B cell (primary cell): ENCODE results near the gene SCAI. TPM values are rescaled to one million over a fixed set of nuclear protein-coding genes. Genes with fewer than 3 reads are reported as not detected.
"Not testable (repeated sequence)": the region's sequence is repeated elsewhere in the genome, so short reads cannot be mapped to it uniquely, and the experiment has no call there.

Experiments
- ATAC-seq: fragments of 200-7000 bp; cut with Tn5 transposase; one replicate; pipeline ENCODE4 v1.10.0; 2021; ENCODE audit warnings: low read depth, mild to moderate bottlenecking, moderate number of reproducible peaks, moderate library complexity
- CTCF ChIA-PET: fragments of 350-600 bp; sonication (Branson Sonifier 250); formaldehyde crosslinking; loops from one replicate; lab custom pipeline; 2021; ENCODE audit warnings: antibody characterized with exemption, inconsistent platforms; lab: Charles Lee
- POLR2A ChIA-PET: fragments of 350-600 bp; sonication (Branson Sonifier 250); formaldehyde crosslinking; loops from one replicate; lab custom pipeline; 2021; ENCODE audit warnings: antibody characterized with exemption; lab: Charles Lee
- DNase-seq: peaks from one replicate; pipeline ENCODE4 v3.0.0; 2013
- H2AFZ ChIP-seq: 2 replicates; pipeline ENCODE4 v1.6.1; 2012; ENCODE audit warnings: mild to moderate bottlenecking, low read depth, low read length; ENCODE audit not compliant: insufficient read depth, poor library complexity, severe bottlenecking
- H3K27ac ChIP-seq, 2 donors: 1 replicate in 1 of 2; 2 replicates in 1 of 2; pipeline ENCODE4 v1.5.1; 2012 to 2013; ENCODE audit warnings: low read length in 2 of 2, mild to moderate bottlenecking in 2 of 2, moderate library complexity in 1 of 2
- H3K27me3 ChIP-seq, 4 experiments: fragments of 200-600 bp in 1 of 4; sonication (generic) in 1 of 4; replicated peaks in 1 of 4; 1 replicate in 2 of 4; 2 replicates in 2 of 4; pipeline versions ENCODE4 v1.6.1 to v1.7.0; 2013 to 2016; ENCODE audit warnings: low read length in 3 of 4, mild to moderate bottlenecking in 2 of 4, mixed read lengths in 1 of 4, moderate library complexity in 1 of 4; ENCODE audit not compliant: insufficient read depth in 4 of 4, control insufficient read depth in 3 of 4; ENCODE audit errors: control extremely low read depth in 1 of 4
- H3K36me3 ChIP-seq, 2 experiments: replicated peaks in 1 of 2; 1 replicate in 1 of 2; 2 replicates in 1 of 2; pipeline versions ENCODE4 v1.6.1 to v1.7.1; 2013; ENCODE audit warnings: low read length in 1 of 2; ENCODE audit not compliant: insufficient read depth in 2 of 2, control insufficient read depth in 1 of 2; ENCODE audit errors: control extremely low read depth in 1 of 2, extremely low read depth in 1 of 2
- H3K4me1 ChIP-seq, 2 donors: fragments of 200-600 bp in 1 of 2; sonication (generic) in 1 of 2; 1 replicate in 1 of 2; 2 replicates in 1 of 2; pipeline versions ENCODE4 v1.5.1 to v1.6.1; 2013 to 2017; ENCODE audit warnings: low read length in 2 of 2; ENCODE audit not compliant: control insufficient read depth in 2 of 2, insufficient read depth in 2 of 2
- H3K4me2 ChIP-seq: replicated peaks from 2 replicates; pipeline ENCODE3; 2012; ENCODE audit warnings: mild to moderate bottlenecking, low read depth, low read length; ENCODE audit not compliant: poor library complexity, severe bottlenecking
- H3K4me3 ChIP-seq, 5 experiments: fragments of 200-600 bp in 1 of 5; sonication (generic) in 1 of 5; 1 replicate in 3 of 5; 2 replicates in 2 of 5; pipeline versions ENCODE4 v1.5.1 to v1.7.0; 2011 to 2016; ENCODE audit warnings: low read length in 4 of 5, mild to moderate bottlenecking in 4 of 5, low read depth in 2 of 5, control low read depth in 1 of 5, moderate library complexity in 1 of 5; ENCODE audit not compliant: insufficient read depth in 1 of 5; ENCODE audit errors: control extremely low read depth in 1 of 5, extremely low read depth in 1 of 5
- H3K79me2 ChIP-seq: fragments of 200-600 bp; sonication (generic); one replicate; pipeline ENCODE4 v1.6.0; 2016; ENCODE audit warnings: low read length; ENCODE audit not compliant: control insufficient read depth, insufficient read depth
- H3K9ac ChIP-seq: fragments of 200-600 bp; sonication (generic); 2 replicates; pipeline ENCODE4 v1.6.1; 2017; ENCODE audit warnings: mild to moderate bottlenecking, low read length, moderate library complexity
- H3K9me3 ChIP-seq, 3 donors: one replicate each; pipeline versions ENCODE4 v1.6.1 to v1.7.1; 2013; ENCODE audit warnings: low read length in 2 of 3; ENCODE audit not compliant: control insufficient read depth in 2 of 3, insufficient read depth in 1 of 3; ENCODE audit errors: control extremely low read depth in 1 of 3
- H4K20me1 ChIP-seq: 2 replicates; pipeline ENCODE4 v1.6.0; 2012; ENCODE audit warnings: mild to moderate bottlenecking, low read length; ENCODE audit not compliant: insufficient read depth, control insufficient read depth, poor library complexity, severe bottlenecking
- H3K27ac Mint-ChIP-seq: one replicate; pipeline ENCODE4 v1.8.0; 2021; ENCODE audit warnings: mixed read lengths
- H3K27me3 Mint-ChIP-seq: one replicate; pipeline ENCODE4 v1.8.0; 2021; ENCODE audit warnings: mixed read lengths
- H3K4me1 Mint-ChIP-seq: one replicate; pipeline ENCODE4 v1.8.0; 2021; ENCODE audit warnings: mixed read lengths
- H3K4me3 Mint-ChIP-seq: one replicate; pipeline ENCODE4 v1.8.0; 2021; ENCODE audit warnings: mixed read lengths
- H3K9me3 Mint-ChIP-seq: one replicate; pipeline ENCODE4 v1.8.0; 2022; ENCODE audit warnings: mixed read lengths; ENCODE audit not compliant: insufficient read depth
- EZH2 ChIP-seq: IDR thresholded peaks from 2 replicates; pipeline ENCODE4 v1.6.1; 2012; ENCODE audit warnings: borderline replicate concordance, low read depth, mild to moderate bottlenecking, moderate library complexity, low read length; ENCODE audit not compliant: insufficient read depth, poor library complexity, severe bottlenecking
- WGBS: methylation state at CpG from one replicate; pipeline ENCODE4 v1.1.5; 2013; ENCODE audit warnings: missing lambda C conversion rate; ENCODE audit not compliant: insufficient coverage; 5-methylcytosine and 5-hydroxymethylcytosine counted together
- intact Hi-C: fragments of 100-400 bp; cut with micrococcal nuclease; formaldehyde crosslinking; loops from one replicate; pipeline ENCODE4 v1.10.0; 2022
- polyA plus RNA-seq: library from polyadenylated mRNA; depleted of rRNA; stranded (reverse); fragments of >200 nt; gene quantifications from 2 replicates; pipeline ENCODE4 v1.2.3, GENCODE V29; 2012
- total RNA-seq, 2 donors: library from RNA; stranded (reverse); fragments of 120-200 nt in 1 of 2; gene quantifications; 1 replicate in 1 of 2; 2 replicates in 1 of 2; pipeline versions ENCODE4 v1.2.3 to v1.2.4, GENCODE V29; 2013 to 2022
- TF ChIP-seq, protein P1 (sequence below): fragments of 200-600 bp; IDR thresholded peaks from one replicate; pipeline ENCODE4 v1.8.0; 2022; ENCODE audit warnings: antibody characterized with exemption, mild to moderate bottlenecking

SCAI gene
- total and polyA plus RNA-seq, 2 donors (not counting 1 experiment from before 2014, with no cell fraction given) = 3.8 to 19.8 TPM

DNA sequence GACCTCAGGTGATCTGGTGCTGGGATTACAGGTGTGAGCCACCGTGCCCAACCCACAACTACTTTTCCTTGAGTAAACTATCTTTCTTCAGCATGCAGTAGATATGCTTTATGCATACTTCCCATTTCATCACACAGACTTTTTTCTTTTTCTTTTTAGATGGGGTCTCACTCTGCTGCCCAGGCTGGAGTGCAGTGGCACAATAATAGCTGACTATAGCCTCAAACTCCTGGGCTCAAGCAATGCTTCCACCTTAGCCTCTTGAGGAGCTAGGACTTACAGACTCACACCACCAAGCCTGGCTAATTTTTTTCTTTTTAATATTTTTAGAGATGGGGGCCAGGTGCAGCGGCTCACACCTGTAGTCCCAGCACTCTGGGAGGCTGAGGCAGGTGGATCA lies 23.4 kb upstream of the SCAI start:
- H3K9me3 ChIP-seq = no peaks in the 10 kb centered on the region
- H3K79me2 ChIP-seq = peaks cover 59% of the 10 kb centered on the region
- H3K4me1 ChIP-seq = no peaks in the 10 kb centered on the region
- no peak overlapping the region for H2AFZ ChIP-seq
- no peak overlapping the region for H3K27ac ChIP-seq
- no peaks in the 10 kb centered on the region for H3K27me3 ChIP-seq
- DNase-seq (no peak), ATAC-seq (no peak)
- no peaks in the 10 kb centered on the region for H3K9me3 Mint-ChIP-seq
- intact Hi-C loops = no loop called here
- H3K4me1 Mint-ChIP-seq = peaks cover 7% of the 10 kb centered on the region
- peaks cover 32% of the 10 kb centered on the region for H4K20me1 ChIP-seq
- H3K9ac ChIP-seq = no peak overlapping the region
- ChIA-PET POLR2A (interaction anchor here (0.6 to 0.7 kb wide), 2 partner anchors 103 to 329 kb away, joined by 8 to 13 read pairs; no protein-coding TSS in a partner anchor), CTCF (no interaction called here)
- no peak overlapping the region for H3K27ac Mint-ChIP-seq
- no peaks in the 10 kb centered on the region for H3K27me3 Mint-ChIP-seq
- H3K4me2 ChIP-seq = no peak overlapping the region
- no peak overlapping the region for H3K4me3 Mint-ChIP-seq
- TF ChIP-seq EZH2 = no peak
- TF ChIP-seq, protein P1, sequence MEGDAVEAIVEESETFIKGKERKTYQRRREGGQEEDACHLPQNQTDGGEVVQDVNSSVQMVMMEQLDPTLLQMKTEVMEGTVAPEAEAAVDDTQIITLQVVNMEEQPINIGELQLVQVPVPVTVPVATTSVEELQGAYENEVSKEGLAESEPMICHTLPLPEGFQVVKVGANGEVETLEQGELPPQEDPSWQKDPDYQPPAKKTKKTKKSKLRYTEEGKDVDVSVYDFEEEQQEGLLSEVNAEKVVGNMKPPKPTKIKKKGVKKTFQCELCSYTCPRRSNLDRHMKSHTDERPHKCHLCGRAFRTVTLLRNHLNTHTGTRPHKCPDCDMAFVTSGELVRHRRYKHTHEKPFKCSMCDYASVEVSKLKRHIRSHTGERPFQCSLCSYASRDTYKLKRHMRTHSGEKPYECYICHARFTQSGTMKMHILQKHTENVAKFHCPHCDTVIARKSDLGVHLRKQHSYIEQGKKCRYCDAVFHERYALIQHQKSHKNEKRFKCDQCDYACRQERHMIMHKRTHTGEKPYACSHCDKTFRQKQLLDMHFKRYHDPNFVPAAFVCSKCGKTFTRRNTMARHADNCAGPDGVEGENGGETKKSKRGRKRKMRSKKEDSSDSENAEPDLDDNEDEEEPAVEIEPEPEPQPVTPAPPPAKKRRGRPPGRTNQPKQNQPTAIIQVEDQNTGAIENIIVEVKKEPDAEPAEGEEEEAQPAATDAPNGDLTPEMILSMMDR = no peak
- WGBS = 93% methylated on average over 2 of the region's 2 CpGs
- H3K4me3 ChIP-seq = no peak overlapping the region
- H3K36me3 ChIP-seq = peaks cover 2 to 15% of the 10 kb centered on the region in 2 experiments

DNA sequence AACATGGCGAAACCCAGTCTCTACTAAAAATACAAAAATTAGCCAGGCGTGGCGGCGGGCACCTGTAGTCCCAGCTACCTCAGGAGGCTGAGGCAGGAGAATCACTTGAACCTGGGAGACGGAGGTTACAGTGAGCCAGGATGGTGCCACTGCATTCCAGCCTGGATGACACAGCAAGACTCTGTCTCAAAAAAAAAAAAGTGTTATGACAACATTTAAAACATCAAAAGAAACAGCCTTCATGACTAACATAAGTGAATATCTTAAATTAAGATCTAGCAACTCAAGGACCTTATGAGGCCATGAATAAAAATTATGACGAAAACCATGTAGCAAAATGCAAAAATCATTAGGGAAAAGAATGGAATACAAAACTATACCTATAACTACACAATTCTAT lies 19.6 kb upstream of the SCAI start:
- H3K4me1 Mint-ChIP-seq = not testable (repeated sequence)

More for the DNA sequence above, 19.6 kb upstream of the SCAI start:
- CTCF ChIA-PET, DNase-seq, H3K4me1 ChIP-seq, H3K4me2 ChIP-seq, H3K27me3 Mint-ChIP-seq, H3K9me3 Mint-ChIP-seq, H3K27ac ChIP-seq, H3K4me3 Mint-ChIP-seq, H3K27me3 ChIP-seq, H3K27ac Mint-ChIP-seq, H3K36me3 ChIP-seq, ATAC-seq, H3K9ac ChIP-seq, intact Hi-C loops, H3K4me3 ChIP-seq, H2AFZ ChIP-seq, H3K9me3 ChIP-seq: not testable (repeated sequence)
- WGBS = 100% methylated on average over 5 of the region's 6 CpGs
- Histone ChIP-seq H4K20me1 (peaks cover 35% of the 10 kb centered on the region), H3K79me2 (peaks cover 28% of the 10 kb centered on the region)
- POLR2A ChIA-PET = interaction anchor here (0.7 kb wide), 1 partner anchor 310 kb away, joined by 5 read pairs; the partner anchor contains the start of gene WDR38
